DMS114 treated with DMSO at 0.1 percent for 48 hours (cell line): ENCODE results near the gene NATD1.

Experiments
- DNase-seq: peaks from one replicate; lab custom pipeline; 2025; ENCODE audit not compliant: unreplicated experiment; lab: John Stamatoyannopoulos, UW

NATD1 gene

GRCh38 chr17:21275579-21276263 is 22.5 kb upstream of the NATD1 start:
- no peak for DNase-seq

DNA sequence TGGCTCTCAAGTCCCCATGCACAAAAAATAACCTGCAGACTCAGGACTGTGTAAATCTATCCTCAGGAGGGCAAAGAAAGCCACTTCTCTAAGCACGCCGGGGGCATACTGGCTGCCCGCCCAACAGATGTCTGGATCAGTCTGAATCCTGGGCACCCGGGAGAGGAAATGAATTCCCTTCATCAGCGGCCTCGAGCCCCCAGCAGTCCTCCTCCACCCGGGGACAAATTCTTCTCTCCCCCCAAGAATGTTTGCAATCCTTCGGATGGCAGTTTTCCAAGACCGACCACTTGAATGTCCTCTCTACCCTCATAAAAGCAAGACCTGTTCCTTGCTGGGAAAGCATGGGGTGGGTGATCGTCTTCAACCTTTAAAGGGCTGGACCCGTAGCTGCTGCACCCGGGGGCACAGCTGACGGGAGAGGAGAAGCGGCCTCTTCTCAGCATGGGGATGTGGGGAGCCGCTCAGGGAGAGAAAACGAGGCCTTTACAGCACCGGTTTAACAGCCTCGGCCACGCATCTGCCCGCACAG is 21.9 kb upstream of the NATD1 start:
- no peak for DNase-seq

DNA sequence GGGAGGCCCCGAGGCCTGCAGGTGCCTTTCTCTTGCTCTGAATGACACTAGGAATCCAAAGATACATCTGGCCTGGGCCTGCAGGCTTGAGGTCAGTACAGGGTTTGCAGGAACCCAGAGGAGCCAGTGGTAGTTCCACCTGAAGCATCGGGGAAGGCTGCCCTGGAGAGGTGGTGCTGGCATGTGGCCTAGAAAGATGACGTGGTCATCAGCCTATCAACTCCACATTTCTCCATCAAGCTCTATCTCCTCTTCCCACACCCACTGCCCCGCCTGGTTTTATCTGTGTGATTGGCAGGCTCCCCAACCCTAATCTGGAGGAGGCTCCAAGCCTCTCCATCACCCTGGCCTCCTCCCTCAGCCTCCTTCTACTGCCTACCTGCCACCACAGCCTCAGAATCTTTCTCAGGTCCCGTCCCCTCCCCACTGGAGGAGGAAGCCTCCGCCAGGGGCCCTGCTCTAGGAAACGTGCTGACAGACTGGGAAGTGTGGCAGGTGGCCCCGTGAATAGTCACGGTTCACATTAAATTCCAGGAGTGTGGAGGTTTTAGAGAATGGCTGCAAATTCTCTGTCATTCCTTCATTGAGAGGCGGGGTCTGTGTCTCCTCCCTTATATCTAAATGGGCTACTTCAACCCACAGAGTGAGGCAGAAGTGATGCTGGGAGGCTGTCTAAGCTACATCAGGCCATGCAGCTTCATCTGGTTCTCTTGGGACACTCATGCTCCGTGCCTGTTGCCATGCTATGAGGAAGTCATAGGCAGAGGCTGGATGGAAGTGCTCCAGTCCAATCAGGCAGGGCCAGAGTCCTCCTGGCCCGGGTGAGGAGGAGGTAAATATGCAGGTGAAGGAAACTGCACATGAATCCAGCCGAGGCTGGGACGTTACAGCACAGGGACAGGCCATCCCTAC is 19.9 kb upstream of the NATD1 start:
- no peak for DNase-seq

DNA sequence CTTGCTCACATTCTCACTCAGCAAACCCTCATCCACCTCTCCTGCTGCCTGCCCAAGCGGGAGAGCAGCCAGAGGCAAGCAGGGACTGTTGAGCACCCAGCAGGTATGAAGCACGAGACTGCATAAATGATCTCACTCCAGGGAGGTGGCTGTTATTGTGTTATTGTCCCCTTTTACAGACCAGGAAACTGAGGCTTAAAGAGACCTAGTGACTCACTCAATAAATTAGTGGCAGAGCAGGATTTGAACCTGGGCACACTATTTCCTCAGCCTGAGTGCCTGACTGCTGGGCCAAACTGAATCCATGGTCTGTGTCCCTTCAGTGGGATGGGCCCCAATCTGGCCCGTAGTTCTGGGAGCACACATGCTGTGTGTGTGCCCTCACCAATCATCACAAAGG is 19.0 kb upstream of the NATD1 start:
- no peak for DNase-seq

GRCh38 chr17:21271454-21272183 is 18.4 kb upstream of the NATD1 start:
- DNase-seq = no peak

GRCh38 chr17:21269394-21269793 is 16.2 kb upstream of the NATD1 start:
- DNase-seq = no peak

- no peak for DNase-seq
Observed at GRCh38 chr17:21268596-21269188, 15.5 kb upstream of the NATD1 start.

- no peak for DNase-seq
Observed at GRCh38 chr17:21263376-21263775, 10.2 kb upstream of the NATD1 start.

DNA sequence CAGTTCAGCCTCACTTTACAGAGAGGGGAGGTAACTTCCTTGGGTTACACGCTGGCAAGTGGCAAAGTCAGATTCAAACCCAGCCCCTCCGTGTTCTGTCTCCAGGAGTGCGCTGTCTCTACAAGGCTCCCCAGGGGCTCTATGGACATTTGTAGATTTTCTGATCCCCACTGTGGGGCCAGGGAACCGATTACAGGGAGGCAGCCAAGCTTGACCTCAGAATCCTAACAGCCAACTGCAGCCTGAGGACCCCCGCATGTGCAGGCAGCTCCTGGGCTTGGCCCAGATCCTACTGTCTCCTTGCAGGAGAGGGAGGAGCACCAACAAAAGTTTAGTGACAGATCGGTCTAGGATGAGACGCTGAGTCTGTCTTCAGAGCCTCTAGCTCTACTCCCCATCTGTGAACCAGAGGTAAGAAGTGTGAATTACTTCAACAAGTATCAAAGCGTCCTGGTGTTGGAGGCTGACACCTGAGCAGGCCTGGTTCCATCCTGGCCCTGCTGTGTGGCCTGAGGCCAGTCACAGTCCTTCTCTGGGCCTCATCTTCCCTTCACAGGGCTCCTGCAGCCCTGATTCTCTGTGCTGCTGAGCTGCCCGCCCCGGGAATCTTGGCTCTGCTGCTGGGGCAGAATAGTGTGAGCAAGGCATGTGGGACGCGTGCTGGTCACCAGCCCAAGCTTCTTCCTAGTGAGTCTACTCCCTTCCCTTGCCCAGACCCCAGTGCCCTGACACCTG is 9.2 kb upstream of the NATD1 start:
- no peak for DNase-seq

DNA sequence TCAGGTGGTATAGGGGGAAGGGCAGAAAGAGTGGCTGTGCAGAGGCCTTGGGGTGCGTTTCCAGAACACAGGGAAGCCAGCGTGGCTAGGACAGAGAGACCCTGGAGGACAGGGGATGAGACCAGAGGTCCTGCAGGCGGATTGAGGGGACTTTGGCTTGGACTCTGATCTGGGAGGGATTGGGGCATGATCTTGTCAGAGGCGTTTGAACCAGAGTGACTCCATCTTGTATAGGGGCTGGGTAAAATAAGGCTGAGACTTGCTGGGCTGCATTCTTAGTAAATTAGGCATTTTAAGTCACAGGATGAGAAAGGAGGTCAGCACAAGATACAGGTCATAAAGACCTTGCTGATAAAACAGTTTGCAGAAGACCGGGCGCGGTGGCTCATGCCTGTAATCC is 5.4 kb upstream of the NATD1 start:
- no peak for DNase-seq

DNA sequence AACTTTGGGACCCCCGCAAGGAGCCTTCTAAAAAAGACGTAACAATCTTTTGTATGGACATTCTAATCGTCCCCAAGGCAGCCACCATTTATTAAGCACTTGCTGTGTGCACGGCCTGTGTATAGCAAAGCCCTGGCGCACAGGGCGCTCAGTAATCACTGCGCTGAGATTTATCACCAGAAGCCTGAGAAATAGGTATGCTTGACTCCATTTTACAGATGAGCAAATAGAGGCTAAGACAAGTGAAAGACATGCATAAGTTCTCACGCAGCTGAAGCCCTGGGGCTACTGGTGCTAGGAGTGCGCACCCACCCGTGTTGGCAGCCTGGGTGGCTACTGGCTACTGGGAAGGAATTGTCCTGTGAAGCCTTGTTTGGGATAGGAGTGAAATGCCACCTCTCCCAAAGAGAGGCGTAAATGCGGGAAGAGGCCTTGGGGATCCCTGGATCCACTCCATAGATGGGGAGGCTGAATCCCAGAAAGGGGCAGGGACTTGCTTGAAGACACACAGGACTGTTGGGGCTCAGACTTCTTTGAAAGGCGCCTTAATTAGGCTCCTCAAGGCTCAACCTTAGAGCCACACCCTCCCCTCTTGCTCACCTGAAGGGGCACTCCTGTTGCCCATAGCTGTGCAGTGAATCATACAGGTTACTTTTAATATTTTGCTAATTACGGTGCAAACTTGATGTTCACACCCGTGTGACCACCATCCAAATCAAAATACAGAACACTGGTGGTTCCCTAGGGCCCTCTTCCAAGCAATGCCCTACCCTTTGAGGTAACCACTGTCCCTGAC is 634 bp upstream of the NATD1 start:
- no peak for DNase-seq

DNA sequence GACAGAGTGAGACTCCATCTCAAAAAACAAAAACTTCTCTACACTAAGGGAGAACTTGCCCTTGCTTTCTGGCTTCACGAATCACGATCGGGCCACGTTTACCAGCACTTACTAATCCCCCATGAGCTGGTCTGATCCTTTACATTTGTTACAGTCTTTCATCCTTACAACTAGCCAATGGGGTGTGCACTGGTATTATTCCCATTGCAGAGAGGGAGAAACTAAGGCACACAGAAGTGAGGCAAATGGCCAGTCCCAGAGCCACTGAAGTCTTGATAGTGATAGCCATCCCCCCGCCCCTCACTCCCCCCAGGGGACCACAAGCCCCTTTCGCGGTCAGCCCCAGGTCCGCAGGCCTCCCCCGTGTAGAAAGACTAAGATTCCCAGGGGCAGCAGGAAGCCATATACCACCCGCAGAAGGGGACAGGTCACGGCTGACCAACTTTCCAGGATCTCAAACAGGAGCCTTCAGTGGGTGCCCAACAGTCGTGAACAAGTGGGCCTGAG is 868 bp downstream of the NATD1 start:
- DNase-seq = no peak

- no peak for DNase-seq
Observed at GRCh38 chr17:21251337-21252010, 1.7 kb downstream of the NATD1 start.

DNA sequence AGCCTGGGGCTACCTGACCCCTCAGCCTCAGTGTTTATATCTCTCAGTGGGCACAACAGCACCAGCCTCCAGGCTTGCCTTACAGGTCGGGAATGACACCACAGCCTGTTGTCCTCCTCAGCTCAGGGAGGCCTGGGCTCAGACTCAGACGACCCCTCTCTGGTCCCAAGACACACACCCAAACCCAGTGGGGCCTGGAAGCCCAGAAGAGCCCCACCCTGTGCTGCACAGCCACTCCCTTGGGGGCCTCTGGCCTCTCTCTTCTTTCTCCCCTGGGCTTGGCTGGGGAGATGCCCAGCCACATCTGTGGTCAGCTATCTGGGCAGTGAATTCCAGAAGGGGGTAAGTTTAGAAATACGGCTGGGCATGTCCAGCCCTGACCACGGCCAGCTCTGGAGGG is 2.4 kb downstream of the NATD1 start:
- no peak for DNase-seq

- DNase-seq = no peak
Observed at GRCh38 chr17:21249920-21250703, 3.1 kb downstream of the NATD1 start.

- DNase-seq = no peak
Observed at GRCh38 chr17:21249086-21249795, 4.0 kb downstream of the NATD1 start.

DNA sequence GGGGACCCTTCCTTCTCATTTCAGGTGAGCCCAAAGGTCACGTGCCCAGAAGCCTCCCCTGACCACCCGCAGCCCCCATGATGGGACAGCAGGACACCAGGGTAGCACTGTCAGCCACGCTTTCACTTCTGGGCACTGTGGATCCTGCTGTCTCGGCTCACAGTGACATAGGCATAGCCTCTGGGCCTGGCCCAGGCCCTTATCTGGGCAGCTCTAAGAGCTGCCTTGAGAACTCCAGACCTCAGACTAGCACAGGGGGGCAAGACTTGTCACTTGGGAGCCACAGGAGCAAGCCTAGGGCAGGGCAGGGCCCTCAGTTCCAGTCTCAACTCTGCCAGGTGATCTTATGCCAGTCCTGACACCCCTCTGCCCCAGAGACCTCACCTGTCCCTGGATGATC is 4.7 kb downstream of the NATD1 start:
- DNase-seq = no peak
